ENCODE results near the gene KIF1A.
A peak's percentile ranks its signal among the peaks of the same experiment; 100 is the strongest.

KIF1A gene

GRCh38 chr2:240812301-240812680 is 7.7 kb downstream of the KIF1A start:
- no peak for TF ChIP-seq CTCF (conservative IDR thresholded peaks at IDR 0.05; ENCODE audit: low read depth, low read length)
- H3K4me3 ChIP-seq (ENCODE audit: low read length) = no peak overlapping the region
- DNase-seq (ENCODE audit: low read depth) = no peak

- TF ChIP-seq CTCF (conservative IDR thresholded peaks at IDR 0.05; ENCODE audit: low read depth, low read length) = no peak
- no peak overlapping the region for H3K4me3 ChIP-seq (ENCODE audit: low read length)
- DNase-seq (ENCODE audit: low read depth) = no peak
These were observed 8.4 kb downstream of the KIF1A start for GRCh38 chr2:240811346-240812300.

DNA sequence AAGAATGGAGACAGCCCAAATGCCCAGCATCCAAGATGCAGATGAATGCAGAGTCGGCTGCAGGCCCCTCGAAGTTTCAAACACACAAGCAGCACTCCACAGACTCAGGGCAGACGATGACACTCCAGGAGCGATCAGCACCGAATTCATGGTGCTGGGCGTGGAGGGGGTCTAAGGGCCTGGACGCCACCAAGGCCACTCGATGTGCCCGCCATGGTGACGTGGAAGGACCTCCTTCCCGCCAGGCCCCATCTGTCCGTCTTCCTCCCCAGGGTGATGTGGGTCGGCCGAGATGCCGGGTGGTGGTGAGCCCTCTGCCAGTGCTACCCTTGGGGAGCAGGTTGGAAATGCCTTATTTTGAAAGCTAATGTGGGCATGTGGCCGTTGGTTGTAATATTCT is 9.4 kb downstream of the KIF1A start:
- H3K4me3 ChIP-seq (ENCODE audit: low read length) = no peak overlapping the region
- no peak for DNase-seq (ENCODE audit: low read depth)
- TF ChIP-seq CTCF (conservative IDR thresholded peaks at IDR 0.05; ENCODE audit: low read depth, low read length) = no peak

- no peak overlapping the region for H3K4me3 ChIP-seq (ENCODE audit: low read length)
- DNase-seq (ENCODE audit: low read depth) = no peak
These were observed 9.8 kb downstream of the KIF1A start for GRCh38 chr2:240810199-240810598.

GRCh38 chr2:240809276-240809675 is 10.7 kb downstream of the KIF1A start:
- DNase-seq (ENCODE audit: low read depth) = no peak
- H3K4me3 ChIP-seq (ENCODE audit: low read length) = no peak overlapping the region
- TF ChIP-seq CTCF (conservative IDR thresholded peaks at IDR 0.05; ENCODE audit: low read depth, low read length) = no peak

More at GRCh38 chr2:240810199-240810598, 9.8 kb downstream of the KIF1A start:
- peak; percentile 24 for TF ChIP-seq CTCF (conservative IDR thresholded peaks at IDR 0.05; ENCODE audit: low read depth, low read length)

DNA sequence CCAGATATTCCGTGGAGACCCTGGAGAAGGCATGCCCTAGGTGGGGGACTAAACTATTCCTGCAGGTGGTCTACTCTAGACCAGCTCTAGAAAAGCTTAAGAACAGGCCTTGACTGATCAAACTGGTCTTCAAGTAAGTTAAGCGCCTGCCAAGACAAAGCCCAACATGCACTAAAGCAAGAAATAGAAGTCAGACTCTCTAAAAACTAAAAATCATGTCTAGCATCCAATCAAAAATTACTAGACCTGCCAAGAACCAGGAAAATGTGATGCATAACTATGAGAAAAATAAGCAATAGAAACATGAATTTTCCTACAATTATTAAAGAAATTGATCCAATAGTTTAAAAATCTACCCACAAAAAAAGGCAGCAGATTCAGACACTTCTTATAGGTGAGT is 13.6 kb downstream of the KIF1A start:
- no peak for TF ChIP-seq CTCF (conservative IDR thresholded peaks at IDR 0.05; ENCODE audit: low read depth, low read length)
- DNase-seq (ENCODE audit: low read depth) = no peak
- H3K4me3 ChIP-seq (ENCODE audit: low read length) = no peak overlapping the region

- DNase-seq (ENCODE audit: low read depth) = no peak
- TF ChIP-seq CTCF (conservative IDR thresholded peaks at IDR 0.05; ENCODE audit: low read depth, low read length) = no peak
- H3K4me3 ChIP-seq (ENCODE audit: low read length) = no peak overlapping the region
These were observed 14.0 kb downstream of the KIF1A start for GRCh38 chr2:240806006-240806405.
